GM12801 (cell line): ENCODE results near the gene SNRPB2.

ENCODE experiments used
- CTCF ChIP-seq: IDR thresholded peaks from one replicate; pipeline ENCODE4 v1.5.1; 2011; ENCODE audit warnings: control low read depth; ENCODE audit not compliant: insufficient read length; ENCODE audit errors: extremely low read depth

The SNRPB2 gene

GRCh38 chr20:16752082-16752481 lies 22.3 kb downstream of the SNRPB2 start:
- no peak for TF ChIP-seq CTCF

- no peak for TF ChIP-seq CTCF
These were observed 23.1 kb downstream of the SNRPB2 start for GRCh38 chr20:16752901-16753300.

- no peak for TF ChIP-seq CTCF
These were observed 28.8 kb downstream of the SNRPB2 start for GRCh38 chr20:16758454-16759180.

- no peak for TF ChIP-seq CTCF
These were observed 29.3 kb downstream of the SNRPB2 start for GRCh38 chr20:16759181-16759563.

- TF ChIP-seq CTCF, result no peak
These were observed 30.8 kb downstream of the SNRPB2 start for GRCh38 chr20:16760431-16761304.

GRCh38 chr20:16761305-16761829 lies 31.5 kb downstream of the SNRPB2 start:
- TF ChIP-seq CTCF, result no peak

GRCh38 chr20:16764560-16764959 lies 34.7 kb downstream of the SNRPB2 start:
- no peak for TF ChIP-seq CTCF
